GM19043 (cell line): ENCODE data around the gene VWA8.
A peak's percentile ranks its signal among the peaks of the same experiment; 100 is the strongest.
"Not testable (repeated sequence)": the region's sequence is repeated elsewhere in the genome, so short reads cannot be mapped to it uniquely, and the experiment has no call there.

Experiments
- ATAC-seq: cut with Tn5 transposase; IDR thresholded peaks from one replicate; pipeline ENCODE4 v1.9.1; 2021; ENCODE audit warnings: low read depth; ENCODE audit not compliant: unreplicated experiment

VWA8 gene

GRCh38 chr13:41969072-41969471 lies 8.2 kb upstream of the VWA8 start:
- no peak for ATAC-seq

DNA sequence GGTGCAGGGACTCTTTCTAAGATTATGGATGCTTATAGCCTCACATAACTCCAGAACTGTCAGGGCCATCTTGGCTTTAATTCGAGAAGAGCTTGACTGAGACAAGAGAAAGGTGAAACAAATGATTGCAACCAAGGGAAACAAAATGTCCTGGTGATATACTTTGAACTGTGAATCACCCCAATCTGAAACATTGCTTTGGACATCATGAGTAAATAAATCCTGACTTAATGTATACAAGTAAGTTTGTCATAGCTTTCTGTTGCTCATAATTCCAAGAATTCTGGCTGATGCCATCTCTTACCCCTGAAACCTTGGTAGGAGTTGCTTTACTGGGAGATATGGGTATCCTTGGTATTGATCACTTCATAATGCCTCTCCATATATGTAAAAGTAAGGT lies 5.8 kb upstream of the VWA8 start:
- no peak for ATAC-seq

GRCh38 chr13:41962994-41963393 lies 2.1 kb upstream of the VWA8 start:
- ATAC-seq, result no peak

- no peak for ATAC-seq
These were observed 504 bp upstream of the VWA8 start for GRCh38 chr13:41961466-41961760.

GRCh38 chr13:41960211-41960636 lies 685 bp downstream of the VWA8 start:
- ATAC-seq, result no peak

DNA sequence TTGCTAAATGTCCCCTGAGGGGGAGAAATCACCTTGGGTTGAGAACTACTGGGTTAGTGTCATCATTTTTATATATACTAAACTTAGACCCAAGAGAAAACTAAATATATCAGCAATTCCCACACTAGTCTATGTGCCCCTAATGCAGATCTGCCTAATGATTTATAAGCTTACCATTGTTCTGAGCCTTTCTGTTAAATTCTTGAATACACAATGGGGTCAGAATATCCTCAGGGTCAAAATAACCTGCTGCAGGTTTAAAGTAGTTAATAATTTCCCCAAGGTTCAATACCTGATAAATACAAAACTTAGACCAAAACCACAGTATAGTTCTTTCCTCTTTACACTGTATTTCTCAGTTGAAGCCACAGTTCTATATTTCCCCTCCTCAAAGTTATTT lies 4.6 kb downstream of the VWA8 start:
- ATAC-seq, result peak; percentile 36

DNA sequence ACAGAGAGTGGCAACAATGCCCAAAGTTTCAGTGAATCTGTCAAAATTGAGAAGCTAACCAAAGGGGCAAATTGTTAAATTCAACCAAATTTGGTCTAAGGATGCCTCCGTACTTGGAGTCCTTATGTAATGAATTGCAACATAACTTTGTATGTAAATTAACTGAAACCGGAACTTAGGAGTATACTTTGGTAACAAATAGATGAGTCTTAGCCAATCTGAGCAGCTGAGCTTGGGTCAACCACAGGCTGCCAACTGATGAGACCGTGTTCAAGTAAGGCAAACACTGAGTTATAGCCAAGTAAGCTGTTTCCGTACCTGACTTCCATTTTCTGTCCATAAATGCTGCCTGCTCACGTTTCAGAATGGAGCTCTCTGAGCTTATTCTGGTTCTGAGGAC lies 5.3 kb downstream of the VWA8 start:
- ATAC-seq, result no peak

DNA sequence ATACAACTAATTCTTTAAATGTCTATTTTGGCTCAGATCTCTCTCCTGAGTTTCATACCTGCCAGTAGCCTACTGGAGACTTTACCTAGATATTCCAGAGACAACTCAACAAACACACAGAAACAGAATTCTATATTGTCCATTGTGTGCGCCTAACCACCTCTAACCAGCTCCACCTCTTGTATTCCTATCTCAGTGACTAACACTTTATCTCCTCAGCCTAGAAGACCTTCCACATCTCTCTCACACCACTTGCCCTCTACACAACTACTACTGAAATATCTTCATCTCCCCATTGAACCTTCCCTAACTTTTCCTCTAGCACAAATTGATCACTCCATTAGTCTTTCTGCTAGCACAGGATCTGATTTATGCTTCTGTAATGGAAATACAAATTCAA lies 6.7 kb downstream of the VWA8 start:
- ATAC-seq, result no peak

GRCh38 chr13:41952749-41953148 lies 8.2 kb downstream of the VWA8 start:
- ATAC-seq, result no peak

DNA sequence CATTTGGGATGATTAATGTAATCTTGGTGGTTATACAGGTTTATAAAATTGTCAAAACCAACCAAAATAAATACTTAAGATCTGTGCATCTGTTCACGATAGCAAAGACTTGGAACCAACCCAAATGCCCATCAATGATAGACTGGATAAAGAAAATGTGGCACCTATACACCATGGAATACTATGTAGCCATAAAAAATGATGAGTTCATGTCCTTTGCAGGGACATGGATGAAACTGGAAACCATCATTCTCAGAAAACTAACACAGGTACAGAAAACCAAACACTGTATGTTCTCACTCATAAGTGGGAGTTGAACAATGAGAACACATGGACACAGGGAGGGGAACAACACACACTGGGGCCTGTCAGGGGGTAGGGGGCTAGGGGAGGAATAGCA lies 11.8 kb downstream of the VWA8 start:
- ATAC-seq, result not testable (repeated sequence)

- no peak for ATAC-seq
These were observed 15.0 kb downstream of the VWA8 start for GRCh38 chr13:41945926-41946325.

GRCh38 chr13:41944635-41945397 lies 16.1 kb downstream of the VWA8 start:
- no peak for ATAC-seq

DNA sequence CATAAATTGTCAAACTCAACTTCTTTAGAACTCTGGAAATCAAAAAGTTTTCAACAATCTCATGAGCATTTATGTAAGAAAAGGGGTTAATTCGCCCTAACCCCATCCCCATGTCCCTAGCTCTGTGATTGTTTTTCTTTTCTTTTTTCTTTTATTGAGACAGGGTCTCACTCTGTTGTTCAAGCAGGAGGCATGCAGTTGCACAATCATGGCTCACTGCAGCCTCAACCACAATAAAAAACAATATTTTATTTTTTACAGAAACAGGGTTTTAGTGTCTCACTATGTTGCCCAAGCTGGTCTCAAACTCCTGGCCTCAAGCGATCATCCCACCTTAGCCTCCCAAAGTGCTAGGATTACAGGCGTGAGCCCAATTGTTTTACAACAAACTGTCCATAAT lies 16.7 kb downstream of the VWA8 start:
- ATAC-seq, result no peak

GRCh38 chr13:41942462-41943094 lies 18.3 kb downstream of the VWA8 start:
- no peak for ATAC-seq

DNA sequence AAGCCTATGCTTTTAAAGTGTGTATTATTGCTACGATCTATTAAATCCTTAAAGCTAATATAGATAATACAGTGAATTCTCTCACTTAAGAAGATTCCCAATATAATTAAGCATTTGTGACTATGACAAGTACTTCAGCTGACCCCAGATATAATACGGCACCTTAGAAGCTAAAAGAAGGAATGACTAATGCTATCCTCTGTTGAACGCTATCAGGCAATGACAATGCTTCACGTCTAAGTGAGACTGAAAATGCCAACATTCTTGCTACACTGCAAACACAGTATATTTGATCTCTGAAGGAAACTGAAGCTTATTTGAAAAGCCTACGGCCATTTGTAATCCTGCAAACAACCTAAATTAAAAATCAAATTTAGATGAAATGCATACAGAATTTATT lies 19.7 kb downstream of the VWA8 start:
- ATAC-seq, result no peak

GRCh38 chr13:41939398-41939797 lies 21.5 kb downstream of the VWA8 start:
- ATAC-seq, result no peak

- no peak for ATAC-seq
These were observed 22.0 kb downstream of the VWA8 start for GRCh38 chr13:41938918-41939317.

GRCh38 chr13:41937388-41937787 lies 23.5 kb downstream of the VWA8 start:
- ATAC-seq, result no peak

DNA sequence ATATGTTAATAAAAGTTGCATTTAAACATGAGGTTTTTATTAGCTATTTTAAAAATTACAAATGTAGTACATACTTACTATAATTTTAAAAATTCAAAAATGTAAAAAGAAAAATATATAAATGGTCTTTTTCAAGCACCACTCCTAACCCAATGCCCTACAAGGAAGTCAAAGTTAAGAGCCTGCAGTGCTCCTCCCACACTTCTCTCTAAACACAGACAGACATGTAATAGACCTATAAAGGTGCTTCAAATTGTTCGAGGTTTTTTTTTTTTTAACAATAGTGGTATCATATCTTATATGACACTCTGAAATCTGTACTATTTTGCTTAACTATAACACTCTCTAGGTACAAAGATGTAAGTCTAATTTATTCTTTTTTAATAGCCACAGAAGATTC lies 25.4 kb downstream of the VWA8 start:
- no peak for ATAC-seq

DNA sequence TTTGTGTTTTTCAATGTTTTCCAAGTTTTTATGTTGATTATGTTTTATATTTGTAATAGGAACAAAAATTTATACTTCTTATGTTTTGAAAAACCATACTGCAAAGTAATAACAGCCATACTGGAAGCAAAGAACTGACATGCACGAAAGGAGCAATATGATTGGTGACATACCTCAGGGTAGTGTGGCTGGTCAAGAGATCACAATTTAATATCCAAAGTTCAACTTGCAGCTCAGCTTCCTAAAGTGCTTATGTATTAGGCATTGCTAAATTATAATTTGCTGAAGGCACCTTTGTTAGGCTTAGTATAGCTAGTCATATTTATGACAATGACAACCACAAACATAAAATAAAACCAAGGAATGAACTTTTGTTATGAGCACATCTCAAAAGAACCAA lies 25.9 kb downstream of the VWA8 start:
- no peak for ATAC-seq

GRCh38 chr13:41934120-41934519 lies 26.8 kb downstream of the VWA8 start:
- ATAC-seq, result no peak

DNA sequence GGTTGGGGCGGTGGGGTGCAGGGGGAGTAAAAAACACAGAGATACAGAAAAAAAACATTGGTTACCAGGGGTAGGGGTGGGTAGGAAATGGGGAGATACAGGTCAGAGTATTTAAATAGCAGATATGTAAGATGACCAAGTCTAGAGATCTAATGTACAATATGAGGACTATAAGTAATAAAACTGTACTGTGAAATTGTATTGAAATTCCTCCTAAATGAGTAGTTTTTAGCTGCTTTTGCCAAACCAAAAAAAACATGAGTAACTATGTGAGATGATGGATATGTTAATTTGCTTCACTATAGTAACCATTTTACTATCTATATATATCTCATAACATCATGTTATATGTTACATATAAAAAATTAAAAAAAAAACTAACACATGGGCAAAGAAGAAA lies 29.6 kb downstream of the VWA8 start:
- no peak for ATAC-seq

GRCh38 chr13:41930154-41930553 lies 30.8 kb downstream of the VWA8 start:
- no peak for ATAC-seq
